GM19099 (cell line): Measurements from ENCODE around the gene HPS1.

Source experiments
- POLR2A ChIP-seq: IDR thresholded peaks from 3 replicates; pipeline ENCODE4 v1.6.1; 2011; ENCODE audit warnings: low read depth; ENCODE audit not compliant: insufficient read length; ENCODE audit errors: extremely low read depth

Gene HPS1

DNA sequence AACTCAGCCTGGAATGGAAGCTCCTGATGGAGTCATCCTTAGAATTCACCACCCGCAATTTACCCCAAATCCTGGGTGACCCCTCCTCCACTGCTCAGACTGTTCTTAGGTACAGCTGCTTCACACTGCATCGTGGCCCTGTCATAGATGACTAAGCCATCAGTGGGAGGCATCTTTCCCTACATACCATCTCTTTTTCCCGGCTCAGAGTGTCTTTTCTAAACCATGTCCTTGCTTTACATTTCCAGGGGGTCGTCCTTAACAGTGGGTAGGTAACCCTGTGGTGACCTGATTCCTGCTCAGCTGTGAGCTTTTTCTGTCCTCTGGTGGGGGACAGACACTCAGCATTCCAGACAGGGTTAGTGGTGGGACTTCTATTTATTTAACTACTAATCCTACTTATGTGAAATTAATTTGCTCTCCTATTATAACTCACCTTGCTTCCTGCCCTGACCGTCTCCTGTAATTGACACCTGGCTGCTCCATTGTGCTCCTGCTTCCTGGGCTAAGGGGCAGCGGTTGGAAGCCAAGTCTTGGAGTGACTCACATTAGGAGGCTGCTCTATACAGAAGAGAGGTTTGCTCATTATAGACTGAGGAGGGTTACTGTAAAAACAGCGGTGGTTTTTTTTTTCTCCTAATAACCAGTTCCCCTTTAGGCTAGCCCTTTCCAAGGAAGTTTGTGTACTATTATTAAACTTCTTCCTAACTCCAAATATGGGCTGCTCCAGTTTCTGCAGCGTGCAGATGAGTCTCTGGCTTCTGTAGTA, 72.3 kb downstream of the HPS1 start:
- TF ChIP-seq POLR2A, result no peak

DNA sequence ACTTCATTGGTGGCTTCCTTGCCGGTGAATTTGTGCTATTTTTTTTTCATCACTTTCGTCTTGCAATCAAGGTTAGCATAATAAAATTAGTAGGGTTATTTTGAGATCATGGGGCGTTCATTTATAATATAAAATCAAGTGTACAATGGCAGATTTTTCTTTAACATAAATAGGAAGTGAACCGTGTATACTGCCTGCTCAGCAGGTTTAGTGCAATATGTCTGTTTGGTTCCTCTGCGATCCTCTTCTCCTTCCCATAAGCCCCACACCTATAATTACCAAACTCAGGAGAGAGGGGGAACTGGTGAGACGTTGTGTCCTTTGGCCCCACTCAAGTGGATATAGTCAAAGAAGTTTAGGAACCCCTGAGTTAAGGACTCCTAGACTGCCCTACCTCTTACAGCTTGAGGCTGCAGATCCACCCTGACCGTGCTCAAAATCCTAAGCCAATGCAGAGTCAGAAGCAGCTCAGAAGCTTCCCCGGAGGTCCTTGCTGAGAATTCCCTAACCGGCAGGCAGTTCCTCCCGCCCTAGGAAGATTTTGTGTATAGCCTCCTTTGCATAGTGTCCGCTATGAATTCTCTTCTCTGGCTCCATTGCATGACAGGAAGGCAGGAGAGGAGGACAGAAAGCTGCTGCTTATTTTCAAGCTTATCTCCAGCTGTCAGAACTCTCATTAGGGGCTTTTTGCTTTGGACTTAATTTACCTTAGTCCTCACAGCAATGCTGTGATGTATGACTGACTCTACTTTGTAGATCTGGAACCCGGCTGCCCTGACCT, 73.3 kb downstream of the HPS1 start:
- TF ChIP-seq POLR2A, result no peak

DNA sequence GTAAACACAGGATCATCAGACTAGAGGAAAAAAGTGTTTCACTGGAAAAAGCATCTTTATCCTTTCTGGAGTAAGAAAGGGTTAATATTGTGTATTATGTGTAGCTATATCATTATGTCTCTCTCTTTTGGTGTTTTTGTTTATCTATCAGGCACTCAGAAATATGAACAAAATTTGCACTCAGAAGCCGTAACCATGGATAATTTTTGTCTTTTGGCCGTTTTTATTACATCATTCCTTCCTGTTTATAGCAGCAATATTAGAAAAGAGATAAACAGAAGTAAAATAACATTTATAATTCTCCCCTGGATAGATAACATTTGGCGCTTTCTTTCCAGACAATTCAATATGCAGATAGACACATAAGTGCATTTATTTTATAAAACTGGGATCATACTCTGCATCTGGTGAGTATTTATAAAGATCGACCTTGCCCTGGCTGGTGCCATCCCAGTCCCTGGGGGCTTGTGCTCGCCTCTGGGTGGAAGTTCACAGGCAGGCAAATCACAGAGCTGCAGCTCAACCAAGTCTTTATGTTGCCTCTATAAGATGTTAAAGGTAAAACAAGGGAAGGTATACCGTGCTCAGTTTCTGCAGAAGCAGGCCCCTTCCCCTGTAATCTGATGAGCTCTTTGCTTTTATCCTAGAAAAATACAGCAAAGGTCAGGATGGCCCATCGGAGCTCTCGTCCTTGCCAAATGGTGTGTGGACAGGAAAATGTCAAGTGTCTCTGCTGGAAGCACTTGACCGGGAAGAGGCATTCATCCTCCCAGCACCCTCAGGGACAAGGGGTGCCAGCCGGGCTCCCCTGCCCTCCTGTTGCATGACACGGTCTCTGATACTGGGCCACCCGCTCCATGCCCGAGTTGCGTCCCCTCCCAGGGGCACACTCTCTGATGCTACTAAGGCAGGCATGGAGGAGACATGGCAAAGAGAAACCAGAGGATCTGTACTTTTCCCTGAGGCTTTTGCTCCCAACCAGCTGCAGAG, 75.6 kb downstream of the HPS1 start:
- no peak for TF ChIP-seq POLR2A

DNA sequence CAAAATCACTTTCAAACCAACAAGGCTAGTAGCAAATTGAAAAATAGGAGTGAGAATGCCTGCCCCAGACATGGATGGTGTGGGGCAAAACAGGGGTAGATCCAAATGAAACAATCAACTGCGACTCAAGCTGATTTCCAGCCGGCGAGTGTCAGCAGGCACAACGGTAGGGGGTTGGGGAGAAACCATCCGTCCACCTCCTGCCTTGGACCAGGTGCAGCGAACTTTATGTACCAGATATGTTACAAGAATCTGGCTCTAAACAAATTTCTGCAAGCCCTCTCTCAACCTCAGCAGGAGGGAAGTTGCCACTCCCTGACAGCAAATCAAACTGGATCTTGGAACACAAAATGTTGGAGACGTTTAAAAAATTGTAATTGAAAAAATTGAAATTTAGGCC, 76.9 kb downstream of the HPS1 start:
- no peak for TF ChIP-seq POLR2A

DNA sequence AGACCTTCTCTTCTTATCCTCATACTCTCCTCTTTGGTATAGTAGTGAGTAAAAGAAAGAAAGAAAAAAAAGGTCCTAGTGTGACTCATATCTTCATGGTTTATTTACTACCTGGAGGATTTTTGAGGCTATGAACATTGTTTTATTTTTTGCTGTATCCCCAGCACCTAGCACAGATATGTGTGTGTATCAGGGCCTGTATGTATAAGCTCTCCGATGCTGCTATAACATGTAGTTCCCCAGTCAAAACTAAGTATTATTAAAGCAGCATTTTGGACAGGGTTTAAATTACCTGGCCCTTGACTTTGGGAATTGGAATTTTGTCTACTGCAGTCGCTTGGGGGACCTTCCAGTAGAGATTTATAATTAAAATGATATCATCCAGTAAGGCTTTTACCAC, 78.1 kb downstream of the HPS1 start:
- no peak for TF ChIP-seq POLR2A

DNA sequence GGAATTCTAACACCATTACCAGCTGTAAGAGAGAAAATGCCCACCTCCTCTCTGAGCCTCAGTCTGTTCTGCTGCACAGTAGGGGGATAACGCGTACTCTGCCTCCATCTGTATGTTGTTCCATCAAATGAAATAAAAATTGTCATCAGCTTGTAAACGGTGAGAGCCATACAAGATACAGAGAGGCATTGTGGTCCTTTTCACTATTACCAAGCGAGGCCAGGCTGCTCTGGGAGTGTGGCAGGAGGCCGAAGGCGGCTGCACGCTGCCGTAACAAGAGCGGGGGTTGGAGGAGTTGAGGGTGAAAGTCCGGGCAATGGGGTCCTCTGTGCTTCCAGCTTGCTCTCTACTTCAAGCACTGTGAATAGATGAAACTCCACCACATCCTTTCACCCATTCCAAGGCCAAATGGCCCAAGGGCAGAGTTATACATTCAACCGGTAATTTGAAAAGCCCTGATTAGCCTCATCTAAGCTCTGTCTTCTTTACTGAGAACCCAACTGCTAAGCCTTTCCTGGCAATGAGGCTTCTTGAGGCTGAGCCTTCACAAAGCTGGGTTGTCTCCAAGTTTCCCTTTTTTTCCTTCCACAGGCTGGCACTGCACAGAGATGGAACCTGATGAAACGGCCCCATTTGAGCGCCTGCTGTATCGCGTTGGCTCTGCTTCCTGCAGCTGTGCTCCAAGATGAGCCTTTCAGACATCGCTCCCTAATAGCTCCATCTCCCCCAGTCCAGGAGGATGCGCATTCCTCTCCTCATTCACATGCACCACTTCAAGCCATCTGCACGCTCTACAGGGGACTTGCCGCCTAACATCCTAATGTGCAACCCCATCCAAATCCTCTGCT, 78.9 kb downstream of the HPS1 start:
- no peak for TF ChIP-seq POLR2A
